Fibroblast of villous mesenchyme (primary cell): Measurements from ENCODE around the gene HERC6. TPM values are rescaled to one million over a fixed set of nuclear protein-coding genes. Genes with fewer than 3 reads are reported as not detected.

Source experiments
- DNase-seq: peaks from one replicate; pipeline ENCODE4 v3.0.0-alpha.2; 2010; ENCODE audit warnings: low read depth
- H3K4me3 ChIP-seq: 2 replicates; pipeline ENCODE4 v1.5.1; 2011; ENCODE audit warnings: low read depth, mild to moderate bottlenecking, low read length
- total RNA-seq: library from RNA; depleted of rRNA; stranded (reverse); fragments of >200 nt; gene quantifications from 2 replicates; pipeline ENCODE4 v1.2.3, GENCODE V29; 2012
- TF ChIP-seq, protein P1 (sequence below): IDR thresholded peaks from 2 replicates; pipeline ENCODE4 v1.5.1; 2012; ENCODE audit warnings: low read depth, mild to moderate bottlenecking, low read length; ENCODE audit not compliant: insufficient read depth

HERC6 gene
- total RNA-seq, 1 donor = 12.5 TPM

GRCh38 chr4:88457307-88458103 is 78.9 kb downstream of the HERC6 start:
- peak; percentile 9 for DNase-seq
- TF ChIP-seq, protein P1, sequence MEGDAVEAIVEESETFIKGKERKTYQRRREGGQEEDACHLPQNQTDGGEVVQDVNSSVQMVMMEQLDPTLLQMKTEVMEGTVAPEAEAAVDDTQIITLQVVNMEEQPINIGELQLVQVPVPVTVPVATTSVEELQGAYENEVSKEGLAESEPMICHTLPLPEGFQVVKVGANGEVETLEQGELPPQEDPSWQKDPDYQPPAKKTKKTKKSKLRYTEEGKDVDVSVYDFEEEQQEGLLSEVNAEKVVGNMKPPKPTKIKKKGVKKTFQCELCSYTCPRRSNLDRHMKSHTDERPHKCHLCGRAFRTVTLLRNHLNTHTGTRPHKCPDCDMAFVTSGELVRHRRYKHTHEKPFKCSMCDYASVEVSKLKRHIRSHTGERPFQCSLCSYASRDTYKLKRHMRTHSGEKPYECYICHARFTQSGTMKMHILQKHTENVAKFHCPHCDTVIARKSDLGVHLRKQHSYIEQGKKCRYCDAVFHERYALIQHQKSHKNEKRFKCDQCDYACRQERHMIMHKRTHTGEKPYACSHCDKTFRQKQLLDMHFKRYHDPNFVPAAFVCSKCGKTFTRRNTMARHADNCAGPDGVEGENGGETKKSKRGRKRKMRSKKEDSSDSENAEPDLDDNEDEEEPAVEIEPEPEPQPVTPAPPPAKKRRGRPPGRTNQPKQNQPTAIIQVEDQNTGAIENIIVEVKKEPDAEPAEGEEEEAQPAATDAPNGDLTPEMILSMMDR = no peak
- H3K4me3 ChIP-seq = peak overlapping the region; percentile 56

DNA sequence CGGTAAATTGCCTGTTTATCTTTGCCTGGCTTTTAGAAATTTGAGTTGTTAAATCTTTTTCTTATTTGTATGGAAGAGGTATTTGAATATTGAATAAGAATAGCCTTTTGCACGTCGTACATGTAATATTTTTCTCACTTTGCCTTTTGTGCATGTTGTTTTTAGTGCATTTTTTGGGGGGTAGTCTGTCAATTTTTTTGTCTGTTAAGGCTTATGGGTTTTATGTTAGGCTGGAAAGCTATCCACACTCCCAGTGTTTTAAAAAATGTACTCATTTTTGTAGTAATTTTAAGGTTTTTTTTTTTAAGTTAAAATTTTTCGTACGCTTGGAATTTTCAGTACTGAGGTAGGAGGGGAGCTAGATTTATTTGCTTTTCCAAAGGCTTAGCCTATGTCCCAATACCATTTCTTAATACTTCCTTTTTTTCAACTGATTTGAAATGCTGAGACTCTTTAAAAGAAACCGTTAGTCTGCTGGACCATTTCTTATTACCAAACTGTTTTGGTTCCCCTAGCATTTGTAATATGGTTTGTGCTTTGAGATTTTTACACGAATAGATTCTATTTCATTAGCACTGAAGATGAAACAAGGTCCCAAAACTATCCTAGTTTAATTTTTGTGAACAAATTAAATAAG is 79.6 kb downstream of the HERC6 start:
- TF ChIP-seq, protein P1 = no peak
- H3K4me3 ChIP-seq = no peak overlapping the region
- DNase-seq = no peak

- DNase-seq = no peak
- TF ChIP-seq, protein P1 = no peak
- H3K4me3 ChIP-seq = no peak overlapping the region
These were observed 87.1 kb downstream of the HERC6 start for GRCh38 chr4:88465653-88466192.

DNA sequence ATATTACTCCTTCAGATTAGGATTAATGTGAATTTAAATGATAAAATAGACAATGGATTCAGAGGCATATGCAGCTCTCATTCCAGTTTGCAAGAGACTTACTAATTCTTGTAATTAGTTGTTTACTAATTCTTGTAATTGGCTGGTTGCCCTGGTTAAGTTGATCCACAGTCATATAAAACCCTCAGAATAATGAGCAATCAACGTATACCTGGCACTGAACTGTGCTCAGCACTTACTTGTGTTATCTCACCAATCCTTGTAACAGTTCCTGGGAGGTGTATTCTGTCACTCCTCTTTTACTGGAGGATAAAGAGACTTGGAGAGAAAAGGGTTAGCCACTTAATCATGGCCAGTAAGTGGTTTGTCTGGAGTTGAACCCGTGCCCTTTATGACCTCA is 88.7 kb downstream of the HERC6 start:
- no peak for DNase-seq
- TF ChIP-seq, protein P1 = no peak
- H3K4me3 ChIP-seq = no peak overlapping the region

DNA sequence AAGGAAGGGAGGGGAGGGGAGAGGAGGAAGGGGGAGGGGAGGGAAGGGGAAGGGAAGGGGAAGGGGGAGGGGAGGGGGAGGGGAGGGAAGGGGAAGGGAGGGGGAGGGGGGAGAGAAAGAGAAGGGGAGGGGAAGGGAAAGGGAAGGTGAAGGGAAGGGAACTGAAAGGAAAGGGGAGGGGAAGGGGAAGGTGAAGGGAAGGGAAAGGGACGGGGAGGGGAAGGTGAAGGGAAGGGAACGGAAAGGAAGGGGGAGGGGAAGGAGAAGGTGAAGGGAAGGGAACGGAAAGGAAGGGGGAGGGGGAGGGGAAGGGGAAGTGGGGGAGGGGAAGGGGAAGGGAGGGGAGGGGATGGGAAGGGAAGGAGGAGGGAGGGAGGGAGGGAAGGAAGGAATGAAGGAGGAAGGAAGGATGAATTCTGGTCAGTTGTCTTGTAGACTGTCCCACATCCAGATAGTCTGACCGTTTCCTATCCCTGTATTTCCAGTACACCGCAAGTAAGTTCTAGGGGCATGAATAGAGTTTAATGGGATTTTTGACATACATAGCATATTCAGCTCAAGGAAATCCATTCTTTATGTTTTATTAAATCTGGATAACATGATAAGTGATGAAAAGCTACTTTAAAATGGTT is 98.7 kb downstream of the HERC6 start:
- H3K4me3 ChIP-seq = no peak overlapping the region
- TF ChIP-seq, protein P1 = no peak
- DNase-seq = no peak

- no peak overlapping the region for H3K4me3 ChIP-seq
- TF ChIP-seq, protein P1 = no peak
- no peak for DNase-seq
These were observed 99.6 kb downstream of the HERC6 start for GRCh38 chr4:88478247-88478646.
